Left kidney (tissue), 8 donors: ENCODE measurements around the gene ZCWPW1. TPM values are rescaled to one million over a fixed set of nuclear protein-coding genes. Genes with fewer than 3 reads are reported as not detected.

ENCODE experiments used
- DNase-seq: peaks from one replicate; pipeline ENCODE4 v3.0.0-alpha.2; 2013
- long read RNA-seq, 8 donors: transcript quantifications; one replicate each; lab custom pipeline, GENCODE V29; 2026
- polyA plus RNA-seq: library from polyadenylated mRNA; unstranded; fragments of 120-200 nt; gene quantifications from one replicate; pipeline ENCODE4 v1.2.1, GENCODE V29; 2013; ENCODE audit not compliant: insufficient read length

Gene ZCWPW1
- 7.5 TPM for polyA plus RNA-seq
- long read RNA-seq, donor 1, partial matches to known transcripts = 39 of 39 reads
- long read RNA-seq, donor 1, other reads (novel, unspliced or antisense) = 0 of 39 reads
- long read RNA-seq, donor 2 = 0 reads
- long read RNA-seq, donor 3, partial matches to known transcripts = 15 of 30 reads
- long read RNA-seq, donor 3, other reads (novel, unspliced or antisense) = 14 of 30 reads
- long read RNA-seq, donor 4 = 0 reads
- long read RNA-seq, donor 5 = 0 reads
- long read RNA-seq, donor 6, partial matches to known transcripts = 79 of 79 reads
- long read RNA-seq, donor 6, other reads (novel, unspliced or antisense) = 0 of 79 reads
- long read RNA-seq, donor 7, partial matches to known transcripts = 6 of 6 reads
- long read RNA-seq, donor 7, other reads (novel, unspliced or antisense) = 0 of 6 reads
- long read RNA-seq, donor 8, partial matches to known transcripts = 7 of 7 reads
- long read RNA-seq, donor 8, other reads (novel, unspliced or antisense) = 0 of 7 reads

DNA sequence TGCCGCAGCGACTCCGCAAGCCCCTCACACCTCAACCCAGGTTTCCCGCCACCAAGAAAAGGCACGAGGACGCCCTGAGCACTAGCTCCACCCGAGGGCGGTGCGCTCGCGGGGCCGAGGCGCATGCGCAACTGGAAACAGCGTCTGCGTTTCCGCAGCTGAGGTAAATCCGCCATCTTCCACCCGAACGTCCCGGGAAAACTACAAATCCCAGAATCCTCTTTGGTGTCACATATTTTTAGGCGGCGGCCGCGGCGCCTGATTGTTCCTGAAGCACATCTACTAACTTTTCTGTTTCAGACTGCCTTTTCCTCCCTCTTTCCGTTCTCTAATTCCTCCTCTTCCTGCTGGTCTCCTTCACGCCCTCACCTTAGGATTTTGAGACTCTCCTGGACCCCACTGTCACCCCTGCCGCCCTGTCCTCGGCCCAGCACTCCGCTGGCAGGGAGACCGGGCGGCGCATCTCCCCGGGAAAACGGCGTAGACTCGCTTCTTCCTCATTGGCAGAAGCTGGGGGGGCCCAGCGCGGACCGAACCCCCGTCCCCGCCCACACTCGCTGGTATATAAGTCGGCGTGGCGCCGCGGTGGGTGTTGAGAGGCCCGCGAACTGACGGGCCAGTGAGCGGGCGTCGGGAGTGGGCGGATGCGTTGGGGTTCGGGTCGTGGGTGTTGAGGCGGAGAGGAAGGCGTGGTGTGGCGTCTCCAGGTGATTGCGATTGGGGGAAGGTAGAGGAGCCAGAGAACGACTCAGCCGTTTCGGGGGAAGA, at the start of gene ZCWPW1:
TSS of gene ZCWPW1 (minus strand) at position 505 of the 768 bp plus-strand sequence. CDS start 8,054 bp downstream, outside the sequence.
- peak; percentile 97 for DNase-seq

DNA sequence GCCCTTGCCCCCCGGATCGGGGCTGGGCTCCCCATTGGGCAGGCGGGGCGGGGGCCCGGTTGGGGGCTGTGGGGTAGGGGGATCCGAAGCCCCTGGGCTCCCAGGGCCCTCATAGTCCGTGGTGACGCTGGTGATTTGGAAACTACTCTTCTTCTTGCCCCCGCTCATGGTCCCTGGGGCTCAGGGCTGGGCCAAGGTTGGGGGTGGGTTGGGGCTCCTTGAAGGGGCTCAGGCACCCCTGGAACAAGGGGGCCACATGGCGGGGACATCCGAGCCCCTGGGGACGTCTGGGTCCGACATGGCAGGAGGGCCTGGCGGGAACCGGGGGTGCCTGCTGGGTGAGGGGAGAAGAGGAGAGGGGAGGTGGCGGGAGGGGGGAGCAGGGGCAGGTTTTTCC, 49.4 kb upstream of the ZCWPW1 start:
- no peak for DNase-seq

- no peak for DNase-seq
Measured at GRCh38 chr7:100476903-100477870, 48.7 kb upstream of the ZCWPW1 start.

- no peak for DNase-seq
Measured at GRCh38 chr7:100476101-100476780, 47.7 kb upstream of the ZCWPW1 start.

- DNase-seq = no peak
Measured at GRCh38 chr7:100475549-100475948, 47.0 kb upstream of the ZCWPW1 start.

DNA sequence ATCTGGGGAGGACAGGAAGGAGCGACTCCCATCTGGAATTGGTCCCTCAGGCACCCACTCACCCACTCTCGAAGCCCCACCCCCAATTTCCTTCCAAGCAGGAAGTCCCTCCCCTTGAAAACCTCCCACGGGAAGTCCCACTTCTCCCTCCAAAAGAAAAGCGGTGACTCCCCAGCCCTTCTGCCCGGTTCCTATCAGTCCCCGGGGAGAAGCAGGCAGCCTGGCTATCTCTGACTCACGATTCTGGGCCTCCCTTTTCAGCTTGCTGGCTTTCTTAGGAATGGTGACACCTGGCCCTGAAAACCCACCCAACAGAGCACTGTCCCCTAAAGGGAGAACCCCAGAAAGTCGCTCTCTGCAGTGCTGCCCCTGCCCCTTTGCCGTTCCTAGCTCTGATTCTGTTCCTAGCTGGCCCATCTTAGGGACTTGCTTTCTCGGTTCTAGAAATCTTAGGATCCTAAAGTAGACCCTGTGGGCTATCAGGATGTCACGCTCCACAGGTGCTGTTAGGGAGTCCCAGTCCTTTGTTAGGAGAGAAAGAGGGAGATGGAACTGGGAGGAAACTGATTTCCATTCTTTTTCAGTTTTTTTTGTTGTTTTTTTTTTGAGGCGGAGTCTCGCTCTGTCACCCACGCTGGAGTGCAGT, 44.5 kb upstream of the ZCWPW1 start:
- no peak for DNase-seq

GRCh38 chr7:100472121-100472851, 43.8 kb upstream of the ZCWPW1 start:
- DNase-seq = no peak

GRCh38 chr7:100471021-100471420, 42.5 kb upstream of the ZCWPW1 start:
- no peak for DNase-seq

- DNase-seq = peak; percentile 67
Measured at GRCh38 chr7:100469227-100470044, 40.9 kb upstream of the ZCWPW1 start.

DNA sequence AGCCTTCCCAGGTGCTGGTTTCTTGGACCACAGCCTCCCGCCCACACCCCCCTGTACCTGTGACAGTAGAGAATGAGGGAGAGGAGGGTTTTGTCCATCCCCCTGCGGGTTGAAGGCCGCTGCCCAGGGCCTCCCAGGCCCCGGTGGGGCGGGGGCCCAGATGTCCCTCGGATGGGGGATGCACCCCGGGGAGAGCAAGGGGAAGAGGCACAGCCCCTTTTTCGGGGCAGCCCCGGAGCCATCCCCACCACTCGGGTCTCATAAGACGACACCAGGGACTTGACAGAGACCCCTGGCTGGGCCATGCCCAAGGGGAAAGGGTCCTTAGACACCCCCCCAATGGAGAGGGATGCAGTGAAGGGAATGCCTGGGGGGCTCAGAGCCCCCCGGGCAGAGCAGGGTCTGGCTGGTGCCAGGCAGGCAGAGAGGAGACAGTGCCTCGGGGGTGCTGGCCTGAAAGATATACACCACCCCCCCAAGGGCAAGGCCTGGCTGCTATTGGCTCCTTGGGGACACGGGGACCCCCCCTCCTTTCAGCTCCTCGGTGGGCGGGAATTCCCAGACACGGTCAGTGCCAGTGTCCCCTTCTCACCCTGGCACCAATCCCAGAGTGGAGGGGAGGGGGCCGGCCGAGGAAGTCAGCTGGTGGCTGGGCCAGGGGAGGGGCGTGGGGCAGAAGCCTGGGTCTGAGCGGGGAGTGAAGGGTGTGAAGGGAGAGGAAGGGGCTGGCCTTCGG, 39.3 kb upstream of the ZCWPW1 start:
- no peak for DNase-seq

- no peak for DNase-seq
Measured at GRCh38 chr7:100466653-100467605, 38.4 kb upstream of the ZCWPW1 start.

DNA sequence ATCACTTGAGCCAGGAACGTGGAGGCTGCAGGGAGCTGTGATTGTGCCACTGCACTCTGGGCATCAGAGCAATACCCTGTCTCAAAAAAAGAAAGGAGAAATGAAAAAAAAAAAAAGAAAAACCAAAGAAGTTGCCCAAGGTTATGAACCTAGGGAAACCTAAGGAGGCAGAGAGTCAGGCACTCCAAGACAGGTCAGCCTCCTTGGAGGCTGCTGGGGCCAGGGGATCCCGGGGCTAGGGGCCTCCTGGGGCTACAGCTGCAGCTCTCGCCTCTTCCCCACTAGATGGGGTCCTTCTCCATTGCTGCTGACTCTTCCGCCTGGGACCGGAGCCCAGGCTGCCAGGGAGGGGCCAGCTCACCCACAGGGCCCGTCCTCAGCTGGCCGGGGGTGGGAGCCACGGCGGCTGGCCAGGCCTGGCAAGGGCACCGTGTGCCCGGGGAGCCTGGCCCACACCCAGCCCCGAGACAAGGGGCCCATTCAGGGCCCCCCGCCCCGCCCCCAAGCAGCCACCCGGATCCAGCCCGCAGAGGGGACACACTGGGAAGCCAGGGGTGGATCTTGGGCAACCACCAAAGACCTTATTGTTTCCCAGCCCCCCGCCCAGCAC, 37.3 kb upstream of the ZCWPW1 start:
- peak; percentile 61 for DNase-seq

DNA sequence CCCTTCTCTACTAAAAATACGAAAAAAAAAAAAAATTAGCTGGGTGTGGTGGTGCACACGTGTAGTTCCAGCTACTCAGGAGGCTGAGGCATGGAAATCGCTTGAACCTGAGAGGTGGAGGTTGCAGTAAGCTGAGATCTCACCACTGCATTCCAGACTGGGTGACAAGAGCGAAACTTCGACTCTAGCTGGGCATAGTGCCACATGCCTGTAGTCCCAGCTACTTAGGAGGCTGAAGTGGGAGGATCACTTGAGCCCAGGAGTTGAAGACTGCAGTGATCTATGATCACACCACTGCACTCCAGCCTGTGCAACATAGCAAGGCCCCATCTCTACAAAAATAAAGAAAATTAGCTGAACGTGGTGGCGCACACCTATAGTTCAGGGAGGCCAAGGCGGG, 36.8 kb upstream of the ZCWPW1 start:
- DNase-seq = no peak

- no peak for DNase-seq
Measured at GRCh38 chr7:100464791-100465190, 36.3 kb upstream of the ZCWPW1 start.

- no peak for DNase-seq
Measured at GRCh38 chr7:100464210-100464660, 35.7 kb upstream of the ZCWPW1 start, which contains the start of gene SPACDR. TSS of gene SPACDR (minus strand) at chr7:100464260. CDS start at chr7:100464025, 235 bp downstream.

- DNase-seq = no peak
Measured at GRCh38 chr7:100457033-100457432, 28.5 kb upstream of the ZCWPW1 start.
